Keratinocyte (primary cell): Measurements from ENCODE around the gene ETF1.

ENCODE experiments used
- EZH2 ChIP-seq: IDR thresholded peaks from one replicate; pipeline ENCODE4 v1.6.1; 2012; ENCODE audit warnings: inconsistent platforms, mild to moderate bottlenecking, low read length, moderate library complexity
- TF ChIP-seq, protein P1 (sequence below), 3 experiments: IDR thresholded peaks in 1 of 3; conservative IDR thresholded peaks in 1 of 3; optimal IDR thresholded peaks in 1 of 3; 2 replicates in 2 of 3; 3 replicates in 1 of 3; pipeline versions ENCODE3 to v1.5.1; 2011; ENCODE audit warnings: low read length in 3 of 3, mild to moderate bottlenecking in 3 of 3, moderate library complexity in 2 of 3, control low read depth in 1 of 3, inconsistent platforms in 1 of 3; ENCODE audit not compliant: insufficient read depth in 2 of 3; ENCODE audit errors: extremely low read depth in 1 of 3

DNA sequence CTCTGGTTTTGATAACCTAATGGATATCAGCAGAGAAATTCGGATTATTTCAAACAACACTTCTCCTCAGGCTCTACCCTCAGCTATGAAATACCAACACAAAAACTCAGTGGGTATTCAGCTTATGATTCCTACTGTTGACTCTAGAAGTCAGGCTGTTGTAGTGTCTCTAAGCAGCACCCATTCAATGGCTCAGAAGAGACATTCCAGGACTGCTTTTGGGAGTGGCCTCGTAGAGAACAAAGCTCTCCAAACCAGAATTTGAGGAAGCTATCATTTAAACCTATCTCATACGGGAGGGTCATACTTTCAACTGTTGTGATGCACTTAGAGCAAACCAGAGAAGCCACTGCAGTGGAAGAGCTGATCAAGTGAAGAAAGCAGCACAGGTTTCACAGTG lies 34.1 kb downstream of the ETF1 start:
- TF ChIP-seq, protein P1, sequence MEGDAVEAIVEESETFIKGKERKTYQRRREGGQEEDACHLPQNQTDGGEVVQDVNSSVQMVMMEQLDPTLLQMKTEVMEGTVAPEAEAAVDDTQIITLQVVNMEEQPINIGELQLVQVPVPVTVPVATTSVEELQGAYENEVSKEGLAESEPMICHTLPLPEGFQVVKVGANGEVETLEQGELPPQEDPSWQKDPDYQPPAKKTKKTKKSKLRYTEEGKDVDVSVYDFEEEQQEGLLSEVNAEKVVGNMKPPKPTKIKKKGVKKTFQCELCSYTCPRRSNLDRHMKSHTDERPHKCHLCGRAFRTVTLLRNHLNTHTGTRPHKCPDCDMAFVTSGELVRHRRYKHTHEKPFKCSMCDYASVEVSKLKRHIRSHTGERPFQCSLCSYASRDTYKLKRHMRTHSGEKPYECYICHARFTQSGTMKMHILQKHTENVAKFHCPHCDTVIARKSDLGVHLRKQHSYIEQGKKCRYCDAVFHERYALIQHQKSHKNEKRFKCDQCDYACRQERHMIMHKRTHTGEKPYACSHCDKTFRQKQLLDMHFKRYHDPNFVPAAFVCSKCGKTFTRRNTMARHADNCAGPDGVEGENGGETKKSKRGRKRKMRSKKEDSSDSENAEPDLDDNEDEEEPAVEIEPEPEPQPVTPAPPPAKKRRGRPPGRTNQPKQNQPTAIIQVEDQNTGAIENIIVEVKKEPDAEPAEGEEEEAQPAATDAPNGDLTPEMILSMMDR (optimal IDR thresholded peaks at IDR 0.05 in 1 of 3, IDR thresholded peaks at IDR 0.05 in 1 of 3, conservative IDR thresholded peaks at IDR 0.05 in 1 of 3; ENCODE audit: extremely low read depth in 1 of 3, insufficient read depth in 2 of 3, low read length in 3 of 3), result no peak
- TF ChIP-seq EZH2, result no peak
